RWPE1 (cell line): ENCODE results near the gene AIF1.

Source experiments
- CTCF ChIA-PET: fragments of 350-600 bp; sonication (Branson Sonifier 250); formaldehyde crosslinking; extraction: SDS; loops from one replicate; lab custom pipeline; 2021; lab: Yijun Ruan, JAX
- POLR2A ChIA-PET: fragments of 400-600 bp; formaldehyde crosslinking; extraction: SDS; loops from one replicate; lab custom pipeline; 2020; ENCODE audit warnings: antibody characterized with exemption; ENCODE audit not compliant: low non-redundant PET; lab: Yijun Ruan, JAX
- DNase-seq: peaks from one replicate; pipeline ENCODE4 v3.0.0; 2012; ENCODE audit warnings: low spot score
- H3K27ac ChIP-seq: fragments of 450-650 bp; 2 replicates; pipeline ENCODE4 v1.5.1; 2017
- CTCF ChIP-seq: fragments of 450-650 bp; conservative IDR thresholded peaks from 2 replicates; pipeline ENCODE4 v1.5.1; 2017; ENCODE audit warnings: low read depth, mild to moderate bottlenecking

AIF1 gene

GRCh38 chr6:31631681-31632278, 16.7 kb downstream of the AIF1 start:
- POLR2A ChIA-PET, result no interaction called here
- peak overlapping the region; percentile 46 for H3K27ac ChIP-seq
- DNase-seq, result no peak
- TF ChIP-seq CTCF, result no peak
- CTCF ChIA-PET, result no interaction called here

- CTCF ChIA-PET, result no interaction called here
- POLR2A ChIA-PET, result no interaction called here
- peak overlapping the region; percentile 46 for H3K27ac ChIP-seq
- TF ChIP-seq CTCF, result no peak
- no peak for DNase-seq
Observed at GRCh38 chr6:31632279-31632946, 17.4 kb downstream of the AIF1 start.

GRCh38 chr6:31633447-31633846, 18.4 kb downstream of the AIF1 start:
- no peak for TF ChIP-seq CTCF
- ChIA-PET POLR2A (no interaction called here), CTCF (no interaction called here)
- DNase-seq, result no peak
- peak overlapping the region; percentile 46 for H3K27ac ChIP-seq

- no peak for TF ChIP-seq CTCF
- CTCF ChIA-PET, result no interaction called here
- POLR2A ChIA-PET, result interaction anchor here (0.6 kb wide), 1 partner anchor 19 kb away, joined by 3 read pairs; no protein-coding TSS in a partner anchor
- DNase-seq, result no peak
- H3K27ac ChIP-seq, result peak overlapping the region; percentile 49
Observed at GRCh38 chr6:31634131-31634530, 19.1 kb downstream of the AIF1 start.

- no peak for TF ChIP-seq CTCF
- CTCF ChIA-PET, result interaction anchor here (1.1 kb wide), 1 partner anchor 13 kb away, joined by 5 read pairs; no protein-coding TSS in a partner anchor
Observed at GRCh38 chr6:31634969-31635575, 20.0 kb downstream of the AIF1 start.

GRCh38 chr6:31636698-31637596, 21.9 kb downstream of the AIF1 start:
- DNase-seq, result no peak
- no peak for TF ChIP-seq CTCF
- ChIA-PET CTCF (interaction anchor here (0.7 kb wide), 1 partner anchor 317 kb away, joined by 5 read pairs; no protein-coding TSS in a partner anchor), POLR2A (no interaction called here)
- H3K27ac ChIP-seq, result peak overlapping the region; percentile 51

More at GRCh38 chr6:31634969-31635575, 20.0 kb downstream of the AIF1 start:
- H3K27ac ChIP-seq, result peak overlapping the region; percentile 49
- POLR2A ChIA-PET, result interaction anchor here (1.0 kb wide), 1 partner anchor 17 kb away, joined by 3 read pairs; no protein-coding TSS in a partner anchor
- DNase-seq, result no peak
